GM19035 (cell line): Measurements from ENCODE around the gene TMEM256.

Experiments used
- ATAC-seq: cut with Tn5 transposase; IDR thresholded peaks from one replicate; pipeline ENCODE4 v1.9.1; 2021; ENCODE audit not compliant: unreplicated experiment

Gene TMEM256

GRCh38 chr17:7403977-7404736 is at the start of gene TMEM256:
Gene TMEM256 (minus strand): TSS chr17:7404097. CDS start chr17:7404084, 13 bp downstream.
- peak; percentile 94 for ATAC-seq

- ATAC-seq, result no peak
Measured at GRCh38 chr17:7448461-7448860, 44.6 kb upstream of the TMEM256 start.

GRCh38 chr17:7445619-7445968 is 41.7 kb upstream of the TMEM256 start:
- ATAC-seq, result no peak

- ATAC-seq, result peak; percentile 65
Measured at GRCh38 chr17:7444682-7445618, 41.1 kb upstream of the TMEM256 start, which contains the start of gene CHRNB1. Gene CHRNB1 (plus strand): TSS chr17:7445061. CDS start chr17:7445128, 67 bp downstream.

GRCh38 chr17:7443499-7444485 is 39.9 kb upstream of the TMEM256 start:
- ATAC-seq, result no peak

GRCh38 chr17:7442142-7442541 is 38.2 kb upstream of the TMEM256 start:
- ATAC-seq, result no peak

GRCh38 chr17:7441266-7441665 is 37.4 kb upstream of the TMEM256 start:
- ATAC-seq, result no peak

GRCh38 chr17:7440834-7441195 is 36.9 kb upstream of the TMEM256 start:
- ATAC-seq, result no peak

- ATAC-seq, result no peak
Measured at GRCh38 chr17:7440113-7440833, 36.4 kb upstream of the TMEM256 start.

GRCh38 chr17:7439462-7440112 is 35.7 kb upstream of the TMEM256 start, which contains the start of gene FGF11:
Gene FGF11 (plus strand): TSS chr17:7439512. CDS start chr17:7439621, 109 bp downstream.
- no peak for ATAC-seq

- ATAC-seq, result no peak
Measured at GRCh38 chr17:7438656-7439460, 35.0 kb upstream of the TMEM256 start.

- ATAC-seq, result no peak
Measured at GRCh38 chr17:7437950-7438614, 34.2 kb upstream of the TMEM256 start.

GRCh38 chr17:7437369-7437863 is 33.5 kb upstream of the TMEM256 start:
- no peak for ATAC-seq

GRCh38 chr17:7436556-7437368 is 32.9 kb upstream of the TMEM256 start:
- ATAC-seq, result no peak

GRCh38 chr17:7435676-7436555 is 32.0 kb upstream of the TMEM256 start:
- peak; percentile 24 for ATAC-seq

GRCh38 chr17:7432296-7432695 is 28.4 kb upstream of the TMEM256 start:
- no peak for ATAC-seq
